Activated CD8-positive, alpha-beta memory T cell treated with anti-CD3 and anti-CD28 coated beads for 1 hour (primary cell): ENCODE results near the gene NAV2.
"Not testable (repeated sequence)": the region's sequence is repeated elsewhere in the genome, so short reads cannot be mapped to it uniquely, and the experiment has no call there.

ENCODE experiments used
- DNase-seq, 2 donors: peaks; one replicate each; pipeline ENCODE4 v3.0.0-alpha.2; 2020; ENCODE audit warnings: low read depth in 1 of 2; ENCODE audit errors: extremely low read depth in 1 of 2

The NAV2 gene

GRCh38 chr11:19938866-19939265 is 226.2 kb downstream of the NAV2 start:
- no peak for DNase-seq

- no peak for DNase-seq
Measured at GRCh38 chr11:19939415-19939929, 226.8 kb downstream of the NAV2 start.

DNA sequence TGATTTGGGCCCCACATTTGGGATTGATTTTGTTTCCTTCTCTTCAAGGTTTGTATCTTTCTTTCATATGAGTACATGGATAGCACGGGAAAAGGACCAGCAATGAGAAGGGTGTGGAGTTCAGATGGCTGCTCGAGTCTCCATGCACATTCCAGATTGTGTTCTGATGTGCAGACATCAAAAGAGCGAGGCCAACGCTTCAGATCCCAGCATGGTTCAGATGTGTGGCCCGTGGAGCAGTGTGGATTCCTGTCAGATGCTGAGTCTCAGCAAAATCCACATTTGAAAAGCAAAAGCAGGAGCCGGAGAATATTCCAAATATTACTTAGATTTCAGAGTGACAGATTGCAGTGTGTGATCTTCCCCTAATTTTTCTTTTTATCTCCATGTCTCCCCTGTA is 228.2 kb downstream of the NAV2 start:
- no peak for DNase-seq

DNA sequence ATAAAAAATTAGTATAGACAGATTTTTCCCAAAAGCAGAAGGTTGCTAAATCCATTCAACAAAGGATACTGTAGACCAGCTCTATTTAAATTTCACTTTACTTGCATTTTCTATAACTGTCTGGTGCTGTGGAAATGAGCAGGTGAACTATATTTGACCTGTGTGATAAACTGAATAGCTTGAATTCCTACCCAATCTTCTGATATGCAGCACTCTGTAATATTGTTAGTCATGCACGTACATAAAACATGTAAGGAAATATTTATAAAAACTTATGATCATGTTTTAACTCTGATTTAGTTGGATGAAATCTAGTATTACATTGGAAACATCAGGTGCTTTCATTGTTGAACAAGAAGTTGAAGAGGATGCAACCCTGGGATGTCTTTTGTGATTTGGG is 234.0 kb downstream of the NAV2 start:
- DNase-seq: no peak

DNA sequence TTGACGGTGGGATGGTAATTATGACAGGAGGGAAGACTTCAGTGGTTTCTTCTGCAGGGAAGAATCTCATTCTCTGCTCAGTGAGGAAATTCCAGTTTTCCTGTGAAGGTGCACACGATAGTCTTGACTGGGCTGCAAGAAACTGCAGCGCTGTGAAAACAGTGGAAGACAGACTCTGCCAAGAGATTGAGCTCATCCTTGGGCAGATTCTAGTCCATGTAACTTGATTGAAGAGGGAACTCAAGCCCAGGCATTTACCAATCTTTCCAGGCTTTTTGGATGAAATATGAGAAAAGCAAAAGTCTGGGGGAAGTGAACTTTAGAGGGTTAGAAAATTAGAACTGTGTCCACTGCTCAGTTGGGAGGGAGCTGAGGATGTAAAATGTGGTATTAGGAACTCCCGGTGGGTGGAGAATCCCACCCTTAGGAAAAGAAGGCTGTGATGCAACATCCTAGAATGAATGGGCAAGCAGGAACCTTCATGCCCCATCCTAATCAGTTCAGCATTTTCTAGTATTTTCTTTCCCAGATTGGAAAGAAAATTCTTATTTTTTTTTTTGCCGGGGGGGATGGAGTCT is 235.0 kb downstream of the NAV2 start:
- DNase-seq: no peak

DNA sequence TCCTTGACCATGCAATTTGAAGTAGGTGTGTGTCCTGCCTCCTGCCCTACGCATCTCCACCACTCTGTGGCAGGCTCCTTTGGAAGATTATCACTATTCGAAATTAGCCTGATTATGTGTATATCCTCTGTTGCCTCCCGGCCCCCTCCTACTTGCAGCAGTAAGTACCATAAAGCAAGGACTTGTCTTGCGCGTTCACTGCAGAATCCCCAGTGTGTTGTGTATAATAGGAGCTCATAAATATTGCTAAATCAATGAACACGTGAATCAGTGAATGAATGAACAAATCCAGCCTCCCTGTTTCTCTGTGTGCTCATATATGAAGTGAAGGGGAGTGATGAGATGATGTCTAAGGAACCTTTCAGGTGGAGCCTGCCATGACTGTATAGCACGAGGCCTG is 237.0 kb downstream of the NAV2 start:
- no peak for DNase-seq

- DNase-seq: no peak
Measured at GRCh38 chr11:19951558-19952115, 239.0 kb downstream of the NAV2 start.

DNA sequence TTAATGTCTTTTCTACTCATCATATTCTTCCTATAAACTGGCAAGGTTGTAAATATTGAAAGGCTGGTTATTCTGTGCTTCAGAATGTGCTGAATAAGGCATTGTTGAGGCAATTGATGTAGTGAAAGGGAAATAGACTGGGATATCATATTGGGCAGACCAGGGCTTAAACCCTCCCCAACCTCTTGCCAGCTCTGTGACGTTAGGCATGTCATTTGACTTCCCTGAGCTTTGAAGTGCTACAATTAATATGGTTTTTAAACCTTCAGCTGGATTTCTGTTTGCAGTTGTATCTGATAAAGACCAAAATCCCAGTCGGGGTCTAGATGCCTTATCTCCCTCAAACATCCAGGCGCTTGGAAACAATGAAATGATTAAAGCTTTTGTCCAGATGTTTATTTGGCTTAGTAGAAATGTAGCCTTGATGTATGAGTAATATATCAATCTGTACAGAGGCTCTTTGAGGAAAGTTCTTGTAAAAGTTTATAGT is 239.5 kb downstream of the NAV2 start:
- DNase-seq: no peak

GRCh38 chr11:19952911-19953310 is 240.3 kb downstream of the NAV2 start:
- no peak for DNase-seq

DNA sequence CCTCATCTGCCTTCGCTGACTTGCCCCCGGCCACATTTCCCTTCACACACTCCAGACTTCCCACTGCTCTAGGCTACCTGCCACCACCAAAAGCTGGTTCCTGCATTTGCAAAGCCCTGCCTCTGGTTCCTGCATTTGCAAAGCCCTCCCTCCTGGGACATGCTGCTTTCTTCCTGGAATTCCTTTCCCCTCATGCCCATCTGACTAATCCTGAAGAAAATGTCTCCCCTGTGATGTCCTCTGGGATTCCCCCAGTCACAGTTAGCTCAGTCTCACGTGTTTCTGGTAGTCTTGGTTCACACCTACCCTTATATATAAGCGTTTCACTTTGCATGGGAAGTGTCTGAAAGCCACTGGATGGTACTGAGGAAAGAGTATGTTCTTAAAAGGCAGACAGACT is 240.7 kb downstream of the NAV2 start:
- no peak for DNase-seq

DNA sequence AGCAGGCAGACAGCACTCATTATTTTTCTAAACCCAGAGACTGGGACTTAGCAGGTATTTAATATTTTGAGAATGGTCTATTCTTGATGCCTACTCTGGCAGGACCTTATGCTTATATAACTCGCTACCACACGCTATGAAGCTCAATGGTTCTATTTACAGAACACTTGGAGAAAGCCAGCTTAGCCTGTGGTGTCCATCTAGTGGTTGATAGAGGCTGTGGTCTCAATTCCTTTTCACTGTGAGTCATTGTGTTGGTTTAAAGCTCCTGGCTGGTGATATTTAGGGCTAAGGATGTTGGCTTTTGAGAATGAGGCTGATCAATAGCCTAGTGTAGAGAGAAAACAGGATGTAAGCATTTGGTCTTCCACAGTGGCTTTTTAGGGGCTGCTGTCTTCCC is 241.3 kb downstream of the NAV2 start:
- DNase-seq: no peak

DNA sequence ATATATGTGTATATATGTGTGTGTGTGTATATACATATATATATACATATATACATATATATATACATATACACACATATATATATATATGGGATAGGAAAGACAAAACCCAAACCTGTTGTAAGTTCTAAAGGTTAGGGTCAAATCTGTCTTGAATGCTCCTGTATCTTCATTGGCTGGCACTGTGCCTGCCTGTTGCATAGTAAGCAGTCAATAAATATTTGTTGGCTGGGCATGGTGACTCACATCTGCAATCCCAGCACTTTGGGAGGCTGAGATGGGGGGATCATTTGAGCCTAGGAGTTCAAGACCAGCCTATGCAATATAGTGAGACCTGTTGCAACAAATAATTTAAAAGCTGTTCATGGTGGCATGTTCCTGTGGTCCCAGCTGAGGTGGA is 242.3 kb downstream of the NAV2 start:
- no peak for DNase-seq

- DNase-seq: no peak
Measured at GRCh38 chr11:19955660-19956059, 243.0 kb downstream of the NAV2 start.

DNA sequence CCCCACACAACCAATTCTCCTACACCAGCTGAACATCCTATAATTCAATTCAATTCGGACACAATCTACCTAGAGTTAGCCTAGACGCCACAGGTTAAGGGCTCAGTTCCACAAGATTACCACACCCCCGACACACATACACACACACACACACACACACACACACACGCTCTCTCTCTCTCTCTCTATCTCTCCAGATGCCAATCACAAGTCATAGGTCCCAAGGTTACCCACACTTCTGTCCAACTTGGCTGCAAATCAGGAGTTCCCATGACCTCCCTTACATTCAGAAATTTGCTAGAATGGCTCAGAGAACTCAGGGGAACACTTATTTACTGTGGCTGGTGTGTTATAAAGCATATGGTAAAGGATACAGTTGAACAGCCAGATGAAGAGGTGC is 243.6 kb downstream of the NAV2 start:
- DNase-seq: no peak

DNA sequence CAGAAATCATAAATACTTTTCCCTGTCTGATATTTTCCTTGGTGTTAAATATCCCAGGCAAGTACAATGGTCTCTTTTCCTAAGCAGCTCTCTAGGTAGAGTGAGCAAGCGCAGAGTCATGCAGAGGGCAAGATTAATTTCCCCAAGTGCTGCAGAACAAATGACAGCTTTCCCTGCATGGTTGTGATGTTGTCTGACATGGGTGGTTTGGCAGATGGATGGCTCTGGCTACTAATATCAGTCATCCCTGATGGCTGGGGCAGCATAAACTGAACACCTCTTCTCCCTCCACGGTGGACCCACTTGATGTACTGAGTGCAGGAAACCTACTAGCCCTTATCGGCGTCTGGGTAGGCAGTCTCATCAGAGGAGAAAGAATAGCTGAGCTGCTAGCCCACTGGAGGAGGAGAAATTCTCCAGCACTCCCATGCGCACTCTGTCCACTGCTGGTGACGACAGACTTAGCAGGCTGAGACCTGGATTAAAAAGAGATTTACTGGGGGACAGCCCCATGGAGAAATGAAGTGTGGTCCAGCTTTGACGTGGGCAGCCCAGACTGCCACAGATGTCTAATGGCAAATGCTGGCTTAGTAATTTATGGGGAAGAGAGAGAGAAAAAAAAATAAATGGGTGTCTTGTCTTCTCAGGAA is 244.8 kb downstream of the NAV2 start:
- DNase-seq: no peak

- DNase-seq: no peak
Measured at GRCh38 chr11:19958204-19958603, 245.6 kb downstream of the NAV2 start.

GRCh38 chr11:19959210-19959609 is 246.6 kb downstream of the NAV2 start:
- DNase-seq: no peak

- DNase-seq: no peak
Measured at GRCh38 chr11:19959648-19960059, 247.0 kb downstream of the NAV2 start.

- DNase-seq: not testable (repeated sequence)
Measured at GRCh38 chr11:19960410-19960809, 247.8 kb downstream of the NAV2 start.

DNA sequence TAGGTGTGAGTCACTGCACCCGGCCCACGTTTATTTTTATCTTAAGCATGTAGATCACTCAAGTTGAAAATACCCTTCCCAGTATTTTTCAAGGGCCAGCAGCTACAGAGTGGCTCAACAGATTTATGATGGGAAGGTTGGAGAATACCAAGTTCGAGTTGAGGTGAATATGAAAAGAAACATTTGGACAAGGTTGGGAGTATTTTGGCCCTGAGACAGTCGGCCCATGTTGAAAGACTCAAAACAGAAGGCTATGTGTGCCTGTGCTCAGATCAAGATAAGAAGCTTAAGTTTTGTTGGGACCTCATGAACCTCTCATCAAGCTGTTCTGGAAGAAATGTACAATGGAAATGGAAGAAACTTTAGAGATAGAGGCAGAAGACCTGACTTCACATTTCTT is 248.6 kb downstream of the NAV2 start:
- DNase-seq: no peak

- DNase-seq: no peak
Measured at GRCh38 chr11:19962053-19962800, 249.6 kb downstream of the NAV2 start.

DNA sequence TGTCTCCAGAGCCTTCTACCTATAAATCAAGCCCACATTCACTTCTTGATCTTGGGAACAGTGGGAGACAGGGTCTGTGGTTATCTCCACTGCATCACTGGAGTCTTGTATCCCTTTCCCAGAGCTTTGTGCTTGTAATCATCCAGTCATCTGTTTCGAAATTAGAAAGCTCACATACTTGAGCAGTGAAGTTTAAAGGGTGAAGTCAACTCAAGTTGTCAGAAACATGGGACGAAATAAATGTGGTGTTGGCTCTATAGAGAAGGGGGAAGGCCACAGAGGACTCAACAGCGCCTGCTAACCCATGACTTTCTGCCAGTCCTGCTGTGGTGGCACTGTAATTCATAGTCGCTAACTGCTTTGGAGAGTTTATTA is 250.2 kb downstream of the NAV2 start:
- DNase-seq: no peak
